A673 (cell line): ENCODE measurements around the gene DPYD. TPM values are rescaled to one million over a fixed set of nuclear protein-coding genes. Genes with fewer than 3 reads are reported as not detected.

Experiments used
- BruUV-seq: library from RNA; stranded (reverse); fragments of 400-500 nt; replicated peaks from 2 replicates; lab custom pipeline; 2021; lab: Mats Ljungman, UMichigan
- CTCF ChIA-PET: fragments of 300-600 bp; sonication (Branson Sonifier 250); formaldehyde crosslinking; loops from one replicate; lab custom pipeline; 2022; ENCODE audit warnings: antibody characterized with exemption; lab: Charles Lee
- POLR2A ChIA-PET: fragments of 300-600 bp; sonication (Branson Sonifier 250); formaldehyde crosslinking; loops from one replicate; lab custom pipeline; 2022; ENCODE audit warnings: antibody characterized with exemption; ENCODE audit not compliant: low non-redundant PET; lab: Charles Lee
- DNase-seq: peaks from one replicate; pipeline ENCODE4 v3.0.0-alpha.2; 2015; ENCODE audit warnings: low spot score
- H3K27ac ChIP-seq: fragments of 200-600 bp; sonication (generic); 2 replicates; pipeline ENCODE4 v1.5.1; 2016; ENCODE audit warnings: mixed run types, low read depth, mild to moderate bottlenecking, mixed read lengths, antibody characterized with exemption, low read length; ENCODE audit not compliant: poor library complexity, severe bottlenecking
- H3K27me3 ChIP-seq: fragments of 200-600 bp; sonication (generic); replicated peaks from 2 replicates; pipeline ENCODE4 v1.6.1; 2017; ENCODE audit warnings: mixed run types, low read depth, mild to moderate bottlenecking, mixed read lengths, antibody characterized with exemption, low read length; ENCODE audit not compliant: insufficient read depth, poor library complexity
- H3K36me3 ChIP-seq: fragments of 200-600 bp; sonication (generic); 2 replicates; pipeline ENCODE4 v1.6.1; 2016; ENCODE audit warnings: mixed run types, mild to moderate bottlenecking, mixed read lengths, antibody characterized with exemption, low read length; ENCODE audit not compliant: insufficient read depth, poor library complexity, severe bottlenecking
- H3K4me1 ChIP-seq: fragments of 200-600 bp; sonication (generic); 2 replicates; pipeline ENCODE4 v1.6.1; 2017; ENCODE audit warnings: mixed run types, mild to moderate bottlenecking, mixed read lengths, antibody characterized with exemption, low read length; ENCODE audit not compliant: insufficient read depth, poor library complexity, severe bottlenecking
- H3K4me3 ChIP-seq: fragments of 200-600 bp; sonication (generic); 2 replicates; pipeline ENCODE4 v1.5.1; 2016; ENCODE audit warnings: low read depth, mixed run types, mild to moderate bottlenecking, mixed read lengths, low read length; ENCODE audit not compliant: poor library complexity, severe bottlenecking
- H3K9me3 ChIP-seq: fragments of 200-600 bp; sonication (generic); 2 replicates; pipeline ENCODE4 v1.6.1; 2016; ENCODE audit warnings: mixed run types, low read depth, mild to moderate bottlenecking, mixed read lengths, antibody characterized with exemption, low read length; ENCODE audit not compliant: poor library complexity, severe bottlenecking
- EZH2 ChIP-seq: fragments of 200-600 bp; sonication (generic); IDR thresholded peaks from 2 replicates; pipeline ENCODE4 v1.6.1; 2017; ENCODE audit warnings: borderline replicate concordance, low read depth, mild to moderate bottlenecking, mixed read lengths, antibody characterized with exemption, low read length; ENCODE audit not compliant: poor library complexity, severe bottlenecking
- intact Hi-C: fragments of 100-400 bp; cut with micrococcal nuclease; formaldehyde crosslinking; loops from one replicate; pipeline ENCODE4 v1.10.0; 2022; ENCODE audit not compliant: unreplicated experiment
- total RNA-seq: library from RNA; stranded (reverse); gene quantifications from 2 replicates; pipeline ENCODE4 v1.2.3, GENCODE V29; 2021
- TF ChIP-seq, protein P1 (sequence below): fragments of 300-800, 200-600 bp; sonication (generic); conservative IDR thresholded peaks from 2 replicates; pipeline ENCODE4 v1.5.1; 2017; ENCODE audit warnings: low read depth, mild to moderate bottlenecking, antibody characterized with exemption, low read length, moderate library complexity, mixed read lengths

Gene DPYD
- total RNA-seq, 1 experiment from 2014 or later, result 13.4 TPM

DNA sequence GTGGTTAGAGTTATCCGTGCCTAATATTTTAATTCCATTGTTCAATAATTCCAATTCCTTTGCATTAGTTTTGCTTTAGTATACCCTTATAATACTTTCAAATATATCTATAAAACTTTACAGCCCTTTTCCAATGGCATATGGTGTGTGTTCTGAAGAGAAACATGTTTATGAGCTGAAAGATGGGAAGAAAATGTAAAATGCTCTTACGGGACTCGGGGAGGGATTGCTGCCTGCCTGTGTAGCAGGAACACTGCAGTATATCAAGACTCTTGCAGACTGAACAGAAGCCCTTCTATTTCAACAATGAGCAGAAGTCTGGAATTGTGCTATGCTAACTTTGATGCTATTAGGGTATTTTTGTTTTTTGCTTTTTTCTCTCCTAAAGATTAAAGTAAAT is 792.4 kb downstream of the DPYD start:
- H3K4me1 ChIP-seq, result no peaks in the 10 kb centered on the region
- H3K9me3 ChIP-seq, result no peaks in the 10 kb centered on the region
- no peaks in the 10 kb centered on the region for H3K27me3 ChIP-seq
- no peaks in the 10 kb centered on the region for H3K36me3 ChIP-seq
- TF ChIP-seq, protein P1, sequence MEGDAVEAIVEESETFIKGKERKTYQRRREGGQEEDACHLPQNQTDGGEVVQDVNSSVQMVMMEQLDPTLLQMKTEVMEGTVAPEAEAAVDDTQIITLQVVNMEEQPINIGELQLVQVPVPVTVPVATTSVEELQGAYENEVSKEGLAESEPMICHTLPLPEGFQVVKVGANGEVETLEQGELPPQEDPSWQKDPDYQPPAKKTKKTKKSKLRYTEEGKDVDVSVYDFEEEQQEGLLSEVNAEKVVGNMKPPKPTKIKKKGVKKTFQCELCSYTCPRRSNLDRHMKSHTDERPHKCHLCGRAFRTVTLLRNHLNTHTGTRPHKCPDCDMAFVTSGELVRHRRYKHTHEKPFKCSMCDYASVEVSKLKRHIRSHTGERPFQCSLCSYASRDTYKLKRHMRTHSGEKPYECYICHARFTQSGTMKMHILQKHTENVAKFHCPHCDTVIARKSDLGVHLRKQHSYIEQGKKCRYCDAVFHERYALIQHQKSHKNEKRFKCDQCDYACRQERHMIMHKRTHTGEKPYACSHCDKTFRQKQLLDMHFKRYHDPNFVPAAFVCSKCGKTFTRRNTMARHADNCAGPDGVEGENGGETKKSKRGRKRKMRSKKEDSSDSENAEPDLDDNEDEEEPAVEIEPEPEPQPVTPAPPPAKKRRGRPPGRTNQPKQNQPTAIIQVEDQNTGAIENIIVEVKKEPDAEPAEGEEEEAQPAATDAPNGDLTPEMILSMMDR, result no peak
- no peak for TF ChIP-seq EZH2
- intact Hi-C loops, result no loop called here
- DNase-seq, result no peak
- no peak overlapping the region for H3K27ac ChIP-seq
- H3K4me3 ChIP-seq, result no peak overlapping the region
- ChIA-PET POLR2A (no interaction called here), CTCF (no interaction called here)
- no TSS peak for BruUV-seq

DNA sequence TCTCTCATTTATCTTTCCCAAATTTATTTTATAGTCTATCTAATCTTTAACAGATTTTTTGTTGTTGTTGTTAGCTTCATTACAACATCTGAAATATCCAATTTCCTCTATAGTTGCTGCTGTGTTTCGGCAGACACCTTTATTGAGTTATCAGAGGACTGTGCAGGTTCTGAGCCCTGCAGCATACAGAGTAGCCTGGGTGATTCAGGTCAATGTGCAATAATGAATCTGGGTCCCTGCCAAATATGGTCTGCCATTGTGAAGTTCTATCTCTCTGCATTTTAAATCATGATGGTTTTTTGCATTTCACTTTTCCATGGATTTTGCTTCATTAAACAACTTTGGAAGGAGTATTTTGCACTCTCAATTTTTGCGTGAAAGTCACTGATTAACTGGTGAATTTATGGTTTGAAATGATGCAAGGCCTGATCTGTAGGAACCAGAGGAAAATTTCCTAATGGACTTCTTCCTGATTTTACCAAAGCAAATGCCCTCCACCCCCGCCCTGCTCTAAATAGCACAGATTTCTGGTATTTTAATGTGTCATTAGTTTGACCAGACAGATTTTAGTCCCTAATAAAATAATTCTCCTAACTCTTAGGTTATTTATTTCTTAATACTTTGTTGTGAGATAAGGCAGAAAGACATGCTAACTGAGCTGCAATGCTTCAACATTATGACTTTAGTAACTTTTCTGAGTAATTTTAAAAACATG is 797.0 kb downstream of the DPYD start:
- H3K36me3 ChIP-seq, result no peaks in the 10 kb centered on the region
- no peaks in the 10 kb centered on the region for H3K9me3 ChIP-seq
- peaks cover 6% of the 10 kb centered on the region for H3K4me1 ChIP-seq
- TF ChIP-seq EZH2, result no peak
- TF ChIP-seq, protein P1, result no peak
- POLR2A ChIA-PET, result no interaction called here
- no peak for DNase-seq
- BruUV-seq, result no TSS peak
- H3K27ac ChIP-seq, result no peak overlapping the region
- CTCF ChIA-PET, result no interaction called here
- no peaks in the 10 kb centered on the region for H3K27me3 ChIP-seq
- H3K4me3 ChIP-seq, result no peak overlapping the region
- intact Hi-C loops, result no loop called here

DNA sequence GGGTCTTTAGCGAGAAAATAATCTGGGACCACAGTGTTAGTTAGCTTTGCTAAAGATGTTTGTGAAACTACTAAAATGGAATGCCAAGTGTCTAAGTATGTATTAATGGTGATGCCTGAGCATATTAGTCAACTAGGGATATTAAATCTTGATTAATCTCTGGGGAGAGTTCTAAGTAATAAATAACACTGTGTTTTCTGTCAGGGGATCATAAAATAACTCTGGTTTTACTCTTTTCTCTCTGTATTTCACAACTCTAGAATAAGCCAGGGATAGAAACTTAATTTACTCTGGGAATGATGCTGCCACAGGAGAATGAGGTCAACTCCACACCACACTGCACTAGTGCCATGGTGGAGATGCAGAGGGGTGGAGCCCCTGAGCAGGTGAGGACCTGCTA is 800.0 kb downstream of the DPYD start:
- no peak overlapping the region for H3K4me3 ChIP-seq
- peaks cover 6% of the 10 kb centered on the region for H3K4me1 ChIP-seq
- TF ChIP-seq, protein P1, result no peak
- H3K27ac ChIP-seq, result no peak overlapping the region
- intact Hi-C loops, result no loop called here
- BruUV-seq, result no TSS peak
- CTCF ChIA-PET, result no interaction called here
- no peak for DNase-seq
- H3K36me3 ChIP-seq, result no peaks in the 10 kb centered on the region
- H3K27me3 ChIP-seq, result no peaks in the 10 kb centered on the region
- no peaks in the 10 kb centered on the region for H3K9me3 ChIP-seq
- POLR2A ChIA-PET, result no interaction called here
